ENCODE results near the gene EVA1A. TPM values are rescaled to one million over a fixed set of nuclear protein-coding genes. Genes with fewer than 3 reads are reported as not detected.

Gene EVA1A
- total and polyA plus RNA-seq, 2 experiments from 2014 or later, result 4.6 to 7.9 TPM

GRCh38 chr2:75465317-75465984, 95.3 kb downstream of the EVA1A start:
- no peak for TF ChIP-seq NANOG (IDR thresholded peaks at IDR 0.05; ENCODE audit: borderline replicate concordance)
- TF ChIP-seq CTCF (conservative IDR thresholded peaks at IDR 0.05; ENCODE audit: low read depth in 2 of 2), result peak; percentile 51 to 65
- Histone ChIP-seq H4K20me1 (replicated peaks; ENCODE audit: insufficient read depth) (no peaks in the 10 kb centered on the region), H2AFZ (no peak overlapping the region; the same call in 1 of the 2 replicates), H3K79me2 (replicated peaks; ENCODE audit: insufficient read depth) (no peaks in the 10 kb centered on the region), H3K4me2 (no peak overlapping the region), H3F3A (replicated peaks; ENCODE audit: low read depth) (no peaks in the 10 kb centered on the region), H3K9me2 (ENCODE audit: insufficient read depth) (no peaks in the 10 kb centered on the region), H3K4me1 (ENCODE audit: insufficient read depth) (peaks cover 4% of the 10 kb centered on the region; the same call in 1 of the 2 replicates), H3K27ac (ENCODE audit: low read depth) (no peak overlapping the region), H3K36me3 (ENCODE audit: insufficient read depth) (no peaks in the 10 kb centered on the region), H3K27me3 (ENCODE audit: insufficient read depth) (no peaks in the 10 kb centered on the region), H3K4me3 (no peak overlapping the region)
- no peaks in the 10 kb centered on the region for H3K36me3 Mint-ChIP-seq (ENCODE audit: low read depth)
- no peak overlapping the region for H3K4me3 Mint-ChIP-seq
- peaks cover 19% of the 10 kb centered on the region for H3K4me1 Mint-ChIP-seq
- H3K27ac Mint-ChIP-seq, result no peak overlapping the region
- no peaks in the 10 kb centered on the region for H3K27me3 Mint-ChIP-seq (ENCODE audit: insufficient read depth, low read depth, poor library complexity)
- no peak for DNase-seq (ENCODE audit: low spot score)
- ATAC-seq, result peak; percentile 54
- no peaks in the 10 kb centered on the region; the same call in 1 of the 3 replicates for H3K9me3 Mint-ChIP-seq

- no peaks in the 10 kb centered on the region for H3F3A ChIP-seq (replicated peaks; ENCODE audit: low read depth)
- no peak overlapping the region for H3K4me2 ChIP-seq
- DNase-seq (ENCODE audit: low spot score) (no peak), ATAC-seq (peak; percentile 58; the same call in 2 of the 3 replicates)
- H3K27ac Mint-ChIP-seq, result no peak overlapping the region
- H3K27me3 Mint-ChIP-seq (ENCODE audit: insufficient read depth, low read depth, poor library complexity), result no peaks in the 10 kb centered on the region
- no peak overlapping the region for H2AFZ ChIP-seq
- TF ChIP-seq STAT1 (IDR thresholded peaks at IDR 0.05; ENCODE audit: unreplicated experiment) (no peak), CTCF (conservative IDR thresholded peaks at IDR 0.05; ENCODE audit: low read depth in 2 of 2) (peak; percentile 61 to 89)
- no peaks in the 10 kb centered on the region for H3K36me3 Mint-ChIP-seq (ENCODE audit: low read depth)
- H3K36me3 ChIP-seq (ENCODE audit: insufficient read depth), result no peaks in the 10 kb centered on the region
- peaks cover 15% of the 10 kb centered on the region for H3K4me1 Mint-ChIP-seq
- H3K9me2 ChIP-seq (ENCODE audit: insufficient read depth), result no peaks in the 10 kb centered on the region
- H3K79me2 ChIP-seq (replicated peaks; ENCODE audit: insufficient read depth), result no peaks in the 10 kb centered on the region
- no peak overlapping the region for H3K4me3 Mint-ChIP-seq
- no peak overlapping the region for H3K27ac ChIP-seq (ENCODE audit: low read depth)
- no peak overlapping the region for H3K4me3 ChIP-seq
- H4K20me1 ChIP-seq (replicated peaks; ENCODE audit: insufficient read depth), result no peaks in the 10 kb centered on the region
- peaks cover 4% of the 10 kb centered on the region; the same call in 1 of the 2 replicates for H3K4me1 ChIP-seq (ENCODE audit: insufficient read depth)
- H3K9me3 Mint-ChIP-seq, result no peaks in the 10 kb centered on the region; the same call in 1 of the 3 replicates
- H3K27me3 ChIP-seq (ENCODE audit: insufficient read depth), result no peaks in the 10 kb centered on the region
These were observed 96.3 kb downstream of the EVA1A start for GRCh38 chr2:75464348-75464946.

- Mint-ChIP-seq H3K4me1 (peaks cover 15% of the 10 kb centered on the region), H3K4me3 (no peak overlapping the region), H3K27ac (no peak overlapping the region), H3K9me3 (no peaks in the 10 kb centered on the region; the same call in 1 of the 3 replicates), H3K36me3 (ENCODE audit: low read depth) (no peaks in the 10 kb centered on the region), H3K27me3 (ENCODE audit: insufficient read depth, low read depth, poor library complexity) (no peaks in the 10 kb centered on the region)
- H4K20me1 ChIP-seq (replicated peaks; ENCODE audit: insufficient read depth), result no peaks in the 10 kb centered on the region
- H3K27me3 ChIP-seq (ENCODE audit: insufficient read depth), result no peaks in the 10 kb centered on the region
- DNase-seq (ENCODE audit: low spot score) (no peak), ATAC-seq (no peak)
- H3K36me3 ChIP-seq (ENCODE audit: insufficient read depth), result no peaks in the 10 kb centered on the region
- no peak overlapping the region for H3K4me2 ChIP-seq
- H3K4me3 ChIP-seq, result no peak overlapping the region
- H2AFZ ChIP-seq, result no peak overlapping the region
- H3K27ac ChIP-seq (ENCODE audit: low read depth), result no peak overlapping the region
- H3F3A ChIP-seq (replicated peaks; ENCODE audit: low read depth), result no peaks in the 10 kb centered on the region
- no peaks in the 10 kb centered on the region for H3K79me2 ChIP-seq (replicated peaks; ENCODE audit: insufficient read depth)
- H3K9me2 ChIP-seq (ENCODE audit: insufficient read depth), result no peaks in the 10 kb centered on the region
- H3K4me1 ChIP-seq (ENCODE audit: insufficient read depth), result peaks cover 6% of the 10 kb centered on the region; the same call in 1 of the 2 replicates
- TF ChIP-seq ETS1 (IDR thresholded peaks at IDR 0.05) (no peak), REST (IDR thresholded peaks at IDR 0.05; ENCODE audit: unreplicated experiment) (no peak), CTCF (conservative IDR thresholded peaks at IDR 0.05; ENCODE audit: low read depth in 2 of 2) (no peak)
These were observed 98.0 kb downstream of the EVA1A start for GRCh38 chr2:75462721-75463120.
